NCI-H2196 (cell line): ENCODE measurements around the gene TSSC4.

Experiments used
- DNase-seq: peaks from one replicate; lab custom pipeline; 2025; ENCODE audit not compliant: unreplicated experiment; lab: John Stamatoyannopoulos, UW

Gene TSSC4

DNA sequence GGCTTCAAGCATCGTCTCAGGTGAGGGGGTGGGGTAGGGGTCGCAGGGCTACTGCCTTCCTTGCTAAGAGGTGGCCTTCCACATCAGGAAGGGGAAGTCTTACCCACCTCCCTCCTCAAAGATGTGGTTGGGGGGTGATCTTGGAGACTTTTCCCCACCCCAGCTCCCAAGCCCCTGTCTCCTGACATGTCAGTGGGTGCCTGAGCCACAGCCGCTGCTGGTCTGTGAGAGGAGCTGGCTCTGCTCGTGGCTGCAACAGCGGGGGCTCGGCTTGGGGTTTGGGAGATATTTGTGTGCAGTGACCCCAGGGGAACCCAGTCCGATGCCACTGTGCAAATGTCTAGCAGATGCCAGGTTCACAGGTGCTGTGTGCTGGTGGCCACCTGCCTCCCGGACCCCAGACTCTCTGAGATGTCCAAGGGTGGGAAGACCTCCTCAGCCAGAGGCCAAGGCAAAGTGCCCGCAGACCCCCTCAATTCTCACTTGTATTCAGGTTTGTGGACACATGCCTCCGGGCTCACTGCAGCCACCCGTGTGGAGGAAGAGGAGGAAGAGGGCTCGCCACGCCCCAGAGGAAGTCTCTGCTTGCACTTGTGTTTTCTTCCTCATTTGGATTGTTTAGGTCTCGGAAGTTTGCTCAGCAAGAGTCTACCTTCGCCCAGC lies 46.2 kb downstream of the TSSC4 start:
- DNase-seq, result no peak

DNA sequence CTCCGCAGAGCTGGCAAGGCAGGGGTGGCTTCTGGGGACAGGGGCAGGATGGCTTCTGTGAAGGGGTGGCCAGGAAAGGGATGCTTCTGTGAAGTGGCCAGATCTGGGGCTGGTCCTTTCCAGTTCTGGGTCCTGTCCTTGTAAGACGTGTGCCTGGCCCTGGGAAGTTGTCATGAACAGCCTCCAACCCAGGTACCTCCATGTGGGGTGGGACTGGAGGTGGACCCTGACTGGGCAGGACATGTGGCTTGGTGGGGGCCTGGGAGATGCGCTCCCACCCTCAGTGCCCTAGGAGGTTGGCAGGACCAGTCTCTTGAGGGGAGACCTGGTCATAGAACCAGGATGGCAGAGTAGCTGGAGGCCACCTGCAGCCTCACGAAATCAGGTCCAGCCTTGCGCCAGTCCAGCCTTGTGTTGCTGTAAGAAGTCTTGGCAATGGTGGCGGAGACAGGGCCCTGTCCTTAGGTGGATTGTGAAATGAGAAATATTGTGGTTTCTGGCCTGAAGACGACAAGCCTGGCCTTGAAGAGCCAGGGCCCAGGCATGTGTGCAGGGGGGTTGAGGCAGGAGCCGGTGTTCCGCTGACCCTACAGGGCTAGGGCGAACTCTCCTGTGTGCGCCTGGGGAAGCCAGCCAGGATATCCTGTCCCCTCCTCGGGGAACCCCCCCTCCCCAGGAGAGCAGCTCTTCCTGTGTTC lies 46.9 kb downstream of the TSSC4 start:
- DNase-seq, result no peak

DNA sequence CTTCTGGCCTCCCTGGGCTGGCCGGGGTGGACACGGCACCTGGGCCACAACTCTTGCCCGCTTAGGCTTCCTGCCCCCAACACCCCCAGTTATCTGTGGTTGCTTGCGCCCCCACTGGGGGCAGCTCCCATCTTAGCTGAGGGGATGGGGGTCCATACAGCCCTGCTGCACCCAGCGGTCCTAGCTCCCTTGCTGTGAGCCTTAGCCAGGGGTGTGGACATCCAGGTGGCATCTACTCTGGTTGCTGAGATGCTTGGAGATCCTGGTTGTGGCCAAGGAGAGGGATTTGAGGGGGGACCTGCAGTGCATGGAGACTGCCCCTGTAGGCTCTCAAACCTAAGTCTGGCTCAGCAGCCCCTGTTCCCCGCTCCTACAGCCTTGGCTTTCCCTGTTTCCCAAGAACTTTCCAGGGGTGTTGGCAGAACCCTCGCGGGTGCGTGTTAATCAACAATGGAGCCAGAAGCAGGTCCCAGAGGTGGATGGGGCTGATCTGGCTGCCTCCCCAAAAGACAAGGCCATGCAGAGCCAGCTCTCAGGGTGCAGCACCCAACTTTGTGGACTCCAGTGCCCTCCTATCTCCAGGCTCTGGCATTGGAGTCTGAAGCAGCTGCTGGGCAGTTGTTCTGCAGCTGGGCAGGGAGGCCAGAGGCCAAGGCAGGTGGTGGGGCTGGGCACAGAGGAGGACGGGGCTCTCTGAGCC lies 47.6 kb downstream of the TSSC4 start:
- DNase-seq, result no peak

DNA sequence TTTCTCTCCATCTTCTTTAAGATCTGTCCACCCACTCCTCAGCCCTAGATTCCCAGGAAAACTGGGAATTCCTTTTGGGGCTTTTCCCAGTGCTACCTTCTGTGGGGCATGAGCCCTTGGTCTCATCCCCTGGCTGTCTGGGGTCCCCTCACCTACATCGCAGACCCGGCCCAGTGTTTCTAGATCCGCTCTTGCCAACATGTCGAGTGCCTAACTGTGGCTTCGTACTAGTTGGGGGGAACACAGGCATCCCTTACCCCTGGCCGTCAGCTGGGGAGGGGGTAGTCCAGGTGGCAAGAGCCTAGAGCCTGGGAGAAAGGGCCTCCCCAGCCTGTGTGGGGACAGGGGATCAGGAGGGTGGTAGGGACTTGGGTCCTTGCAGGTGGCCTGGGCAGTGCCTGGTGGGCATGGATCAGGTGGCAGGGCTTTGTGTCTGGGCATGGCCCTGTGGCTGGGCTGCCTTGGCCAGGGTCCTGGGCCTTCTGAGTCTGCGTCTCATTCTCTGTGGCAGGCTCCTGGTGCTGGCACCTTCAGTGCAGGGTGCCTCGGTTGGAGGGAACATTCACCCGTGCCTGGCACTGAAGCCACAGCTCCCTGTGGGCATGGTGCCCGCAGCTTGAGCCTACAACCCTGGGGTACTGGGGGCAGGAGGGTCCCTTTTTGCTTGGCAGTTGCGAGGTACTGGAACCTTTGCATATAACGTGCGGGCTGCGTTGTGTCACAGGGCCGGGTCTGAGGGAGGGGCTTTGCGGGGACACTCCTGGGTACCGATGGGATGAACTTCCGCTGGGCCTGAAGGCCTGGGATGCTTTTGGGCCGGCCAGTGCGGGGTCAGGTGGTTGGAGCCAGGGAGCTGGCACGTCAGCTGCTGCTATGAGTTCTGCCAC lies 48.4 kb downstream of the TSSC4 start:
- DNase-seq, result no peak

DNA sequence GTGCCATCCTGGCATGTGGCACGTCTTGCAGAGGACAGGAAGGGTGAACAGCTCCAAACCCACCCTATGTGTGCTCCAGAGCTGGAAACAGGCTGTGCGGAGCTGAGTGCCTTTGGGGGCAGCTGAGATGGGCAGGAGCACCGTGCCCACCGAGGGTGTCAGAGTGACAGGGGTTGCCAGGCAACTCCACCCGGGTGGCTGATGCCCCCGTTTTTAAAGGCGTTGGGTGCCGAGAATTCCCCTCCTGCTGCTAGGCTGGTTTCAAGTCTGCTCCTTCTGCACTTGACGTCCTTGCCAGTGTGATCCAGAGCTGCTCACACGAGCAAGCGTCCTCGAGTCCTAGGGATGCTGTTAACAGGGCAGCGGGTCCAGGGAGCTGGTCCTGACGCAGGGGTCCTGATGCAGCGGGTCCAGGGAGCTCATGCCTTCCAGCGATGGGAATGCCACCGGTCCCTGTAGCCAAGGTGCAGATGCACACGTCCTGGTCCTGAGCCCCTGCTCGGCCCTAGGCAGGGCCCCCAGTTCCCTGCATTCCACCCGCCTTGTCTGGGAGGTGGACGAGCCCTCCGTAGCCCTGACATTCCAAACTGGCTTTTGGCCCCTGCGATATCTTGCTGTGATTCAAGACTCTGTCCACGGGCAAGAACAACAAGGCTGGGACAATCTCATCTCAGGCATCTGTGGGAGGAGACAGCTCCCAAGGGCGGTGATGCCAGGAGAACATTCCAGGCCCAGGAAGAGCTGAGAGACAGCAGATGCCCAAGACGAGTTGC lies 49.2 kb downstream of the TSSC4 start:
- no peak for DNase-seq

DNA sequence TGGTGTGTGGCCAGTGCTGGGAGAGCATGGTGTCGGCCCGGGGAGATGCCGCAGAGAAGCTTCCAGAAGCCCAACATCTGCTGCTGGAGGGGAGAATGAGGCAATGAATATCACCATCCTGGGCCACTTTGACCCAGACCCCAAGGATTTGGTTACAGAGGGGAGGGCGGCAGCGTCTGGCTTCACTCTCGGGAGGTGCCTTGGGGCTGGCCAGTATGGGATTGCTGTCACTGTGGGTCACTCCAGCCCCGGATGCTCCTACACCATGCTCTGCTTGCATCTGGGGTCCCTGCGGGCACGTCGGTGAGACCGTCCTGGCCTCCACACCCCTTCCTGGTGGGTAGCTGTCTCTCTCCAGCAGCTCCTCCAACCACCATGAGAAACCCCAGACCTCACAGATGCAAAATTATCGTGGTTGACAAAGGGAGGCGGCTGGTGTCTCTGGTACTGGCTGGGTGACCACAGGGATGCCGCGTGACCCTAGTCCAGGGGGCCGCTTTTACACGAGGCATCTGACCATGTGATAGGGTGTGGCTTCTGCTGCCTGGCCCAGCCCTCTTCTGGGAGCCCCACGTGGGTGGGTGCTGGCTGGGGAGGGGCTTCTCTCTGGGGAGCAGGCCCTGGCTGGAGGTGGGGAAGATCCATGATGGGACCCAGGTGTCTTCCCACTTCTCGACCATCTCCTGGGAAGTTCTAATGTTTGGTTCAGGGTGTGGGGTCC lies 49.9 kb downstream of the TSSC4 start:
- DNase-seq, result no peak

DNA sequence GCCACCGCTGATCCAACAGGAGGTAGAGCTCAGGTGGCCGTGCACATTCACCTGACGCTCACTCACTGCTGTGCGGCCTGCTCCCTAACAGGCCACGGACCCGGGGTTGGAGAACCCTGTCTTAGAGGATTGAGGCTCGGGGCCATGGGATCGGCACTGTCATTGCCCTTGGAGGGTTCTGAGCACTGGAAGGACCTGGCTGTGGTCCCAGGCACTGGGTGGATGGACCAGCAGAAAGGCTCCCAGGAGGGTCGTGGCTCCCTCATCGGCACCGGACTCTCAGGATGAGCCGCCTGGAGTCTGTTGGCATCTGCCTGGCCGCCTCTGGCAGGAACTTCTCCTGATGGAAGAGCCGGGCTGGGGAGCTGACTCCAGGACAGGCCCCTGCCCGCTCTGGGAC lies 50.8 kb downstream of the TSSC4 start:
- no peak for DNase-seq

DNA sequence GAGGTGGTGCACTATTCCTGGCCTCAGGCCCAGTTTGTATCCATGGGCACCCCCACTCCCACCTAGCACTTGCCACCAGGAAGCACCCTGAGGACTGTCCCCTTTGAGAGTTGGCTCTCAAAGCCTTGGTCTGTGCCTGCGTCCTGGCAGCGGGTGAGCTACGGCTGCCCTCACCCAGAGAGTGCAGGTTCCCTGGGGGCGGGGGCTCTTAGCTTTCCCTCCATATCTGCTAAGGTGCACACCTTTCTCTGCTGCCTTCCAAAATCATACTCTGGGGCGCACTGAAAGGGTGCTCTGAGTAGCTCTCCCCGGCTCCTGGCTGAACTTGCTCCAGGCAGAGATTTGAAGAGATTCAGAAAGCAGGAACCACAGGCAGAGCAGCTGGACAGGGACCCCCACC lies 51.4 kb downstream of the TSSC4 start:
- no peak for DNase-seq

DNA sequence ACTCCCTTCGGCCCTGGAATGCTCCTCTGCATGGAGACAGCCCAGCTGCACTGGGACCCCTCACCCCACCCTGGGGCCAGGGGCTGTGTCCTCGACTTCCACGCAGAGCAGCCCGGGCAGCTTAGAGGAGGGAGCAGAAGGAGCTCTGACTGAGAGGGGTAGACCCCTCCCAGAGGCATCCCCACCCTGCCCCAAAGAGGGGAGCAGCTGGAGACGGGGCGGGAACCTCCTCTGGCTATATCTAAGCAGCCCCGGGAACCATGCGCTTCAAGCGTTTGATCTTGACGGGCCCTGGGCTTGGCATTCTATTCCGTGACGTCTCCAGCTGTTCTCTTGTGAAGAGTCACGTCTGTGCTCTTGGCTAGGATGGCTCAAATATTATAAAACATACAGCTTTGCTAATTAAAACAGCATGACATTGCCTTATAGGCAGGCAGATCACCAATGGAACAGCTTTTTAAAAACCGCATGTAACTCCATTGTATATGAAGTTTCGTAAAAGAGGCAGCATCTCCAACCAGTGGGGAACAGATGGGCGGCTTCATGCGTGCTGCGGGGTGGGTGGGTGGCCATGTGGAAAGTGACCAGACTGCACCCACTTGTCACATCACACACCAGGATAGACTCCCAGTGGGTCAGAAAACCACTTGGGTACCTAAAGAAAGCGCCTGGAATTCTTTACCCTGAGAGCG lies 51.9 kb downstream of the TSSC4 start:
- no peak for DNase-seq

DNA sequence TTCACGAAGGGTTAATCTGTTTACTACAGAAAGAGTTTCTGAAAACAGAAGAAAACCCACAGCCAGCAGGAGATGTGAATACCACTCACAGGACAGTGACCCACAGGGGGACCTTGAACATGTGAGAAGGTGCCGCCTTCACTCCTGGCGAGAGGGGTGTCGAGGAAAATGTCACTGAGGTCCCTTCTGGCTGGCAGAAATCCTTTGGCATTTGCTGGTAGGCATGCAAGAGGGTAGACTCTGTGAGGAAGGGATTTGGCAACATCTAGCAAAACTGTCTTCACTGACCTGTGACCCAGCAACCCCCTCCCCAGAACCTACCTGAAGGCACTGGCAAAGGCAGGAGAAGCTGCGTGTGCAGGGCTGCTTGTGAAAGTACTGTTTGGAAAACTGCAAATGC lies 52.9 kb downstream of the TSSC4 start:
- no peak for DNase-seq
